ENCODE results near the gene PLIN4. TPM values are rescaled to one million over a fixed set of nuclear protein-coding genes. Genes with fewer than 3 reads are reported as not detected.

PLIN4 gene
- total and polyA plus RNA-seq, 9 of the 15 experiments (the other 6 are each of a cell fraction or from before 2014, with no cell fraction given): 0.04 to 0.16 (median 0.07) TPM; not detected in 3

DNA sequence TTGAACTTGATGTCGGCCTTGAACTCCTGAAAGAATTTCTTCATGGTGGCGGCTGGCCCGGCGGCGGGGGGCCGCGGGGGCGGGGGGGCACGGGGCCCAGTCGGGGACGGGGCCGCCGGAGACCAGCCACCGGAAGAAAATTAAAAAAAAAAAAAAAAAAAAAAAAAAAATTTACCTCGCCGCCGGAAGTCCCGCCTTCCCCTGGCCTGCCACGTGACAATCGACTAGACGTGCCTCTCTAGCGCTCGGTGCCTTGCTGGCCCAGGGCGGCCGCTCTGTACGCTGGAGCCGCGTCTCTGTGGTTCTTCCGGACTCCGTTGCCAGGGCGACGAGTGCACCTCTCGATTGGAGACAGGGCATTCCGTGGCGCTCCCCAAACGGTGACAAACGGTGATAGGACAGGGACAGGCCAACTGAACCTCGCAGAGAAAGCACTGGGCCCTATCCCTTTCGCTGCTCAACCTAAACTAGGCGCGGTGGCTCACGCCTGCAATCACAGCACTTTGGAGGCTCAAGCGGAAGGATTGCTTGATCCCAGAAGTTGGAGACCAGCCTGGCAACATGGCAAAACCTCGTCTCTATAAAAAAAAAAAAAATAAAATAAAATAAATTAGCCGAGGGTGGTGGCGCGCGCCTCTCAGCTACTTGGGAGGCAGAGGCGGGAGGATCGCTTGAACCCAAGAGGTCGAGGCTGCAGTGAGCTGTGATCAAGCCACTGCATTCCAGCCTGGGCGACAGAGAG, 60.5 kb downstream of the PLIN4 start, which contains the start of gene UBXN6 (continued):
- TF ChIP-seq, protein P1, sequence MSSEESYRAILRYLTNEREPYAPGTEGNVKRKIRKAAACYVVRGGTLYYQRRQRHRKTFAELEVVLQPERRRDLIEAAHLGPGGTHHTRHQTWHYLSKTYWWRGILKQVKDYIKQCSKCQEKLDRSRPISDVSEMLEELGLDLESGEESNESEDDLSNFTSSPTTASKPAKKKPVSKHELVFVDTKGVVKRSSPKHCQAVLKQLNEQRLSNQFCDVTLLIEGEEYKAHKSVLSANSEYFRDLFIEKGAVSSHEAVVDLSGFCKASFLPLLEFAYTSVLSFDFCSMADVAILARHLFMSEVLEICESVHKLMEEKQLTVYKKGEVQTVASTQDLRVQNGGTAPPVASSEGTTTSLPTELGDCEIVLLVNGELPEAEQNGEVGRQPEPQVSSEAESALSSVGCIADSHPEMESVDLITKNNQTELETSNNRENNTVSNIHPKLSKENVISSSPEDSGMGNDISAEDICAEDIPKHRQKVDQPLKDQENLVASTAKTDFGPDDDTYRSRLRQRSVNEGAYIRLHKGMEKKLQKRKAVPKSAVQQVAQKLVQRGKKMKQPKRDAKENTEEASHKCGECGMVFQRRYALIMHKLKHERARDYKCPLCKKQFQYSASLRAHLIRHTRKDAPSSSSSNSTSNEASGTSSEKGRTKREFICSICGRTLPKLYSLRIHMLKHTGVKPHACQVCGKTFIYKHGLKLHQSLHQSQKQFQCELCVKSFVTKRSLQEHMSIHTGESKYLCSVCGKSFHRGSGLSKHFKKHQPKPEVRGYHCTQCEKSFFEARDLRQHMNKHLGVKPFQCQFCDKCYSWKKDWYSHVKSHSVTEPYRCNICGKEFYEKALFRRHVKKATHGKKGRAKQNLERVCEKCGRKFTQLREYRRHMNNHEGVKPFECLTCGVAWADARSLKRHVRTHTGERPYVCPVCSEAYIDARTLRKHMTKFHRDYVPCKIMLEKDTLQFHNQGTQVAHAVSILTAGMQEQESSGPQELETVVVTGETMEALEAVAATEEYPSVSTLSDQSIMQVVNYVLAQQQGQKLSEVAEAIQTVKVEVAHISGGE (CRISPR knock-in tag; IDR thresholded peaks at IDR 0.05): peak in 1 of 3 experiments; percentile 85; a peak in 2 of 6 replicates
- TF ChIP-seq BMI1 (IDR thresholded peaks at IDR 0.05; ENCODE audit: low read length): peak; percentile 94
- TF ChIP-seq MYBL2 (IDR thresholded peaks at IDR 0.05; ENCODE audit: low read depth): no peak
- TF ChIP-seq MYBL2 (CRISPR knock-in tag; IDR thresholded peaks at IDR 0.05; ENCODE audit: borderline replicate concordance): no peak
- TF ChIP-seq, protein P2, sequence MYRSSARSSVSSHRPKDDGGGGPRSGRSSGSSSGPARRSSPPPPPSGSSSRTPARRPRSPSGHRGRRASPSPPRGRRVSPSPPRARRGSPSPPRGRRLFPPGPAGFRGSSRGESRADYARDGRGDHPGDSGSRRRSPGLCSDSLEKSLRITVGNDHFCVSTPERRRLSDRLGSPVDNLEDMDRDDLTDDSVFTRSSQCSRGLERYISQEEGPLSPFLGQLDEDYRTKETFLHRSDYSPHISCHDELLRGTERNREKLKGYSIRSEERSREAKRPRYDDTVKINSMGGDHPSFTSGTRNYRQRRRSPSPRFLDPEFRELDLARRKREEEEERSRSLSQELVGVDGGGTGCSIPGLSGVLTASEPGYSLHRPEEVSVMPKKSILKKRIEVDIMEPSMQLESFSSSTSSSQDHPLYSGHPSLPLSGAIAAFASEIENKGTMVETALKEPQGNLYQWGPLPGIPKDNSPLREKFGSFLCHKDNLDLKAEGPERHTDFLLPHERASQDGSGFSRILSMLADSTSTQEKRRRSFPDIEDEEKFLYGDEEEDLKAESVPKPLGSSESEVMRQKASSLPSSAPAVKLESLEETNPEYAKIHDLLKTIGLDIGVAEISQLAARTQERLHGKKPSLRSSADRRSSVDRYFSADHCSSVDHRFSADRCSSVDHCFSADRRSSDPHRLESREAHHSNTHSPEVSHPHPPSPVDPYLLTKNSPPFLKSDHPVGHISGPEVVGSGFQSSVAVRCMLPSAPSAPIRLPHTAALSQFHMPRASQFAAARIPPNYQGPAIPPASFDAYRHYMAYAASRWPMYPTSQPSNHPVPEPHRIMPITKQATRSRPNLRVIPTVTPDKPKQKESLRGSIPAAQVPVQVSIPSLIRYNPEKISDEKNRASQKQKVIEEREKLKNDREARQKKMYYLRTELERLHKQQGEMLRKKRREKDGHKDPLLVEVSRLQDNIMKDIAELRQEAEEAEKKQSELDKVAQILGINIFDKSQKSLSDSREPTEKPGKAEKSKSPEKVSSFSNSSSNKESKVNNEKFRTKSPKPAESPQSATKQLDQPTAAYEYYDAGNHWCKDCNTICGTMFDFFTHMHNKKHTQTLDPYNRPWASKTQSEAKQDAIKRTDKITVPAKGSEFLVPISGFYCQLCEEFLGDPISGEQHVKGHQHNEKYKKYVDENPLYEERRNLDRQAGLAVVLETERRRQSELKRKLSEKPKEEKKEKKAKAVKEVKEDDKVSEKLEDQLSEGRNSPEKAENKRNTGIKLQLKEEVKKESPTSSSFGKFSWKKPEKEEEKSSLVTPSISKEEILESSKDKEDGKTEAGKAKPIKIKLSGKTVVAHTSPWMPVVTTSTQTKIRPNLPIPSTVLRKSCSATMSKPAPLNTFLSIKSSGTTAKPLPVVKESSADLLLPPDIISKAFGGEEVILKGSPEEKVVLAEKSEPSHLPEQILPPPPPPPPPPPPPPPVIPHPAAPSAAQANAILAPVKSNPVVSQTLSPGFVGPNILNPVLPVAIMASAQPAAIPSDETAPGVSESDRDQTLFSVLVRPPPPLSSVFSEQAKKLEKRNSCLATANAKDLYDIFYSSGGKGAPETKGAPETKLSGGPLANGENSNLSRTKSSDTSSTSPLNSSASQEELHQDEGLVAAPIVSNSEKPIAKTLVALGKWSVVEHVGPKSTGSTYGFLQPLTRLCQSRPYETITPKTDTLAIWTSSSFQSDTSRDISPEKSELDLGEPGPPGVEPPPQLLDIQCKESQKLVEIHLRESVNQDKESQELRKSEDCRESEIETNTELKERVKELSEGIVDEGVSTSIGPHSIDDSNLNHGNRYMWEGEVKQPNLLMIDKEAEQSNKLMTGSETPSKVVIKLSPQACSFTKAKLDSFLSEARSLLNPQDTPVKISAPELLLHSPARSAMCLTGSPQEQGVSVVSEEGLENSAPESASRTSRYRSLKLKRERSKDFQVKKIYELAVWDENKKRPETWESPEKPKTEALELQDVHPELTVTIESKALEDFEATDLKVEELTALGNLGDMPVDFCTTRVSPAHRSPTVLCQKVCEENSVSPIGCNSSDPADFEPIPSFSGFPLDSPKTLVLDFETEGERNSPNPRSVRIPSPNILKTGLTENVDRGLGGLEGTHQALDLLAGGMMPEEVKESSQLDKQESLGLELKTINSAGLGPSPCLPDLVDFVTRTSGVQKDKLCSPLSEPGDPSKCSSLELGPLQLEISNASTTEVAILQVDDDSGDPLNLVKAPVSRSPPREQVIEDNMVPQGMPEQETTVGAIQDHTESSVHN (IDR thresholded peaks at IDR 0.05; ENCODE audit: borderline replicate concordance in 1 of 2, low read depth in 1 of 2): no peak

Measured in K562 (cell line).